Aorta (tissue), 5 donors: Measurements from ENCODE around the gene ARHGAP26. TPM values are rescaled to one million over a fixed set of nuclear protein-coding genes. Genes with fewer than 3 reads are reported as not detected.

Source experiments
- ATAC-seq: fragments of 200-7000 bp; cut with Tn5 transposase; one replicate; pipeline ENCODE4 v1.9.1; 2022; ENCODE audit warnings: moderate library complexity; ENCODE audit not compliant: low FRiP score
- DNase-seq, 2 donors: peaks; one replicate each; pipeline ENCODE4 v3.0.0-alpha.2; 2020
- H3K27ac ChIP-seq, 2 donors: one replicate each; pipeline ENCODE4 v1.5.1; 2013; ENCODE audit warnings: low read length in 2 of 2, mild to moderate bottlenecking in 2 of 2, moderate library complexity in 2 of 2, control low read depth in 1 of 2, inconsistent platforms in 1 of 2, low read depth in 1 of 2
- H3K27me3 ChIP-seq, 2 donors: one replicate each; pipeline ENCODE4 v1.6.1; 2013; ENCODE audit warnings: control low read depth in 1 of 2, low read length in 1 of 2, mild to moderate bottlenecking in 1 of 2, moderate library complexity in 1 of 2; ENCODE audit not compliant: insufficient read depth in 2 of 2, control insufficient read depth in 1 of 2
- H3K36me3 ChIP-seq, 2 donors: one replicate each; pipeline ENCODE4 v1.6.1; 2013; ENCODE audit warnings: control low read depth in 1 of 2, low read length in 1 of 2, mild to moderate bottlenecking in 1 of 2; ENCODE audit not compliant: insufficient read depth in 2 of 2, control insufficient read depth in 1 of 2
- H3K4me1 ChIP-seq, 2 donors: one replicate each; pipeline ENCODE4 v1.6.1; 2013; ENCODE audit warnings: low read length in 2 of 2, control low read depth in 1 of 2, mild to moderate bottlenecking in 1 of 2, moderate library complexity in 1 of 2; ENCODE audit not compliant: insufficient read depth in 2 of 2, control insufficient read depth in 1 of 2
- H3K4me3 ChIP-seq, 2 donors: one replicate each; pipeline ENCODE4 v1.5.1; 2013; ENCODE audit warnings: low read length in 2 of 2, control low read depth in 1 of 2, mild to moderate bottlenecking in 1 of 2
- H3K9me3 ChIP-seq: one replicate; pipeline ENCODE4 v1.6.1; 2013; ENCODE audit warnings: mild to moderate bottlenecking, low read length; ENCODE audit not compliant: control insufficient read depth
- WGBS, 2 donors: extraction: QIAGEN DNeasy Blood & Tissue Kit; methylation state at CpG; one replicate each; pipeline ENCODE4 v1.1.7; 2013; 5-methylcytosine and 5-hydroxymethylcytosine counted together
- intact Hi-C, 2 donors: fragments of 100-400 bp; cut with DNase I; formaldehyde crosslinking; loops; one replicate each; pipeline versions ENCODE4 v1.14.2 to v1.15.0; 2022
- polyA plus RNA-seq, 2 donors: library from polyadenylated mRNA; stranded (reverse); fragments of 200-250 nt; gene quantifications; one replicate each; pipeline ENCODE4 v1.2.3, GENCODE V29; 2013
- total RNA-seq, 2 donors: library from RNA; stranded (reverse); fragmentation: NEBNext Ultra II Directional; extraction: Animal tissue kit (Norgen Biotek cat#: 25700); gene quantifications; one replicate each; pipeline ENCODE4 v1.2.1, GENCODE V29; 2021
- donor health status: healthy with polysubstance abuse.
- donor health status: Bipolar disorder and iron deficiency.
- donor health status: DM: no; HTN: no; CAD: no.
- donor health status: DM: no; HTN: no; CAD: no.
- donor health status: DM: yes; HTN: yes; CAD: no.

Gene ARHGAP26
- total and polyA plus RNA-seq, 4 donors = 4.5 to 70.7 (median 29.6) TPM

GRCh38 chr5:142859037-142859436 is 88.9 kb downstream of the ARHGAP26 start:
- H3K36me3 ChIP-seq = no peaks in the 10 kb centered on the region
- peaks cover 0 to 3% of the 10 kb centered on the region in 2 donors for H3K4me1 ChIP-seq
- intact Hi-C loops = no loop called here
- DNase-seq (no peak), ATAC-seq (no peak)
- no peaks in the 10 kb centered on the region for H3K9me3 ChIP-seq
- no peaks in the 10 kb centered on the region for H3K27me3 ChIP-seq
- H3K27ac ChIP-seq = no peak overlapping the region
- H3K4me3 ChIP-seq = no peak overlapping the region
- WGBS, 2 donors = 88 to 91% methylated on average over 2 of the region's 2 CpGs

GRCh38 chr5:142860270-142860669 is 90.1 kb downstream of the ARHGAP26 start:
- intact Hi-C loops = no loop called here
- Histone ChIP-seq H3K4me3 (no peak overlapping the region), H3K27me3 (no peaks in the 10 kb centered on the region), H3K36me3 (no peaks in the 10 kb centered on the region), H3K9me3 (no peaks in the 10 kb centered on the region), H3K4me1 (peaks cover 0 to 3% of the 10 kb centered on the region in 2 donors), H3K27ac (no peak overlapping the region)
- WGBS, 2 donors = 40 to 43% methylated on average over 2 of the region's 2 CpGs
- ATAC-seq (peak; percentile 52), DNase-seq (peak in 1 of 2 donors; percentile 53)

- intact Hi-C loops = no loop called here
- no peak for ATAC-seq
Observed at GRCh38 chr5:142861011-142861410, 90.8 kb downstream of the ARHGAP26 start.

GRCh38 chr5:142862594-142862993 is 92.4 kb downstream of the ARHGAP26 start:
- DNase-seq (no peak), ATAC-seq (peak; percentile 21)
- no peak overlapping the region for H3K4me3 ChIP-seq
- no peak overlapping the region for H3K27ac ChIP-seq
- H3K9me3 ChIP-seq = no peaks in the 10 kb centered on the region
- no peaks in the 10 kb centered on the region for H3K36me3 ChIP-seq
- peaks cover 0 to 3% of the 10 kb centered on the region in 2 donors for H3K4me1 ChIP-seq
- 3 to 10% methylated on average over 4 of the region's 4 CpGs for WGBS, 2 donors
- no peaks in the 10 kb centered on the region for H3K27me3 ChIP-seq
- intact Hi-C loops = no loop called here

More at GRCh38 chr5:142861011-142861410, 90.8 kb downstream of the ARHGAP26 start:
- Histone ChIP-seq H3K27ac (no peak overlapping the region), H3K36me3 (no peaks in the 10 kb centered on the region), H3K27me3 (no peaks in the 10 kb centered on the region), H3K4me3 (no peak overlapping the region), H3K9me3 (no peaks in the 10 kb centered on the region), H3K4me1 (peaks cover 0 to 3% of the 10 kb centered on the region in 2 donors)
- DNase-seq = no peak
- WGBS, 2 donors = 87% methylated on average over 7 of the region's 7 CpGs

- H3K27me3 ChIP-seq = no peaks in the 10 kb centered on the region
- ATAC-seq (no peak), DNase-seq (no peak)
- H3K9me3 ChIP-seq = no peaks in the 10 kb centered on the region
- H3K36me3 ChIP-seq = no peaks in the 10 kb centered on the region
- H3K4me3 ChIP-seq = no peak overlapping the region
- H3K27ac ChIP-seq = no peak overlapping the region
- 85 to 86% methylated on average over 5 of the region's 5 CpGs for WGBS, 2 donors
- peaks cover 0 to 3% of the 10 kb centered on the region in 2 donors for H3K4me1 ChIP-seq
- intact Hi-C loops = no loop called here
Observed at GRCh38 chr5:142863856-142864255, 93.7 kb downstream of the ARHGAP26 start.

- H3K27ac ChIP-seq = no peak overlapping the region
- 93 to 95% methylated on average over 13 of the region's 13 CpGs for WGBS, 2 donors
- ATAC-seq = no peak
- no peaks in the 10 kb centered on the region for H3K9me3 ChIP-seq
- H3K27me3 ChIP-seq = no peaks in the 10 kb centered on the region
- no peak overlapping the region for H3K4me3 ChIP-seq
- intact Hi-C loops = loop anchor here in 1 of 2 donors (5.0 kb wide), 1 partner anchor 97 kb away; no protein-coding TSS in a partner anchor
- no peaks in the 10 kb centered on the region for H3K4me1 ChIP-seq
- no peak for DNase-seq
- H3K36me3 ChIP-seq = no peaks in the 10 kb centered on the region
Observed at GRCh38 chr5:142864290-142865260, 94.4 kb downstream of the ARHGAP26 start.

GRCh38 chr5:142865631-142866030 is 95.5 kb downstream of the ARHGAP26 start:
- H3K27ac ChIP-seq = no peak overlapping the region
- H3K36me3 ChIP-seq = no peaks in the 10 kb centered on the region
- H3K9me3 ChIP-seq = no peaks in the 10 kb centered on the region
- H3K4me3 ChIP-seq = no peak overlapping the region
- WGBS, 2 donors = 92 to 94% methylated on average over 4 of the region's 4 CpGs
- intact Hi-C loops = loop anchor here in 1 of 2 donors (5.0 kb wide), 1 partner anchor 98 kb away; no protein-coding TSS in a partner anchor
- no peaks in the 10 kb centered on the region for H3K27me3 ChIP-seq
- ATAC-seq (no peak), DNase-seq (no peak)
- peaks cover 0 to 4% of the 10 kb centered on the region in 2 donors for H3K4me1 ChIP-seq

- peak; percentile 62 for ATAC-seq
- no peaks in the 10 kb centered on the region for H3K9me3 ChIP-seq
- intact Hi-C loops = loop anchor here (1.0 to 5.0 kb wide), 2 partner anchors 95 to 99 kb away; no protein-coding TSS in a partner anchor
- no peaks in the 10 kb centered on the region for H3K27me3 ChIP-seq
- no peak overlapping the region for H3K27ac ChIP-seq
- H3K4me3 ChIP-seq = no peak overlapping the region
- 46 to 49% methylated on average over 10 of the region's 10 CpGs for WGBS, 2 donors
- H3K4me1 ChIP-seq = peaks cover 0 to 4% of the 10 kb centered on the region in 2 donors
- no peak for DNase-seq
- no peaks in the 10 kb centered on the region for H3K36me3 ChIP-seq
Observed at GRCh38 chr5:142866563-142867275, 96.5 kb downstream of the ARHGAP26 start.
